SK-N-SH (cell line): ENCODE measurements around the gene SBDS. TPM values are rescaled to one million over a fixed set of nuclear protein-coding genes. Genes with fewer than 3 reads are reported as not detected.
"Not testable (repeated sequence)": the region's sequence is repeated elsewhere in the genome, so short reads cannot be mapped to it uniquely, and the experiment has no call there.

Experiments
- CTCF ChIA-PET: fragments of 300-600, 350-600 bp; formaldehyde crosslinking; extraction: SDS; loops from one replicate; lab custom pipeline; 2021; lab: Yijun Ruan, JAX
- POLR2A ChIA-PET: fragments of 350-600 bp; sonication (Branson Sonifier 250); formaldehyde crosslinking; extraction: SDS; loops from one replicate; lab custom pipeline; 2020; ENCODE audit warnings: antibody characterized with exemption, inconsistent platforms; lab: Yijun Ruan, JAX
- DNase-seq: peaks from one replicate; pipeline ENCODE4 v3.0.0; 2012
- H2AFZ ChIP-seq: fragments of 200-600 bp; sonication (generic); 2 replicates; pipeline ENCODE4 v1.8.1; 2016; ENCODE audit warnings: antibody characterized with exemption, mild to moderate bottlenecking, low read depth
- H3F3A ChIP-seq: fragments of 200-600 bp; sonication (generic); replicated peaks from 2 replicates; pipeline ENCODE3; 2016; ENCODE audit warnings: antibody characterized with exemption, mild to moderate bottlenecking; ENCODE audit not compliant: insufficient read depth
- H3K27ac ChIP-seq, 2 experiments: fragments of 200-500 bp in 1 of 2; fragments of 200-600 bp in 1 of 2; sonication (Bioruptor generic) in 1 of 2; sonication (generic), shearing (Covaris generic) in 1 of 2; 2 replicates each; pipeline versions ENCODE4 v1.5.1 to v1.6.1; 2014 to 2016; ENCODE audit warnings: low read depth in 2 of 2, inconsistent platforms in 1 of 2, low read length in 1 of 2, mild to moderate bottlenecking in 1 of 2, mixed read lengths in 1 of 2
- H3K27me3 ChIP-seq: fragments of 200-600 bp; sonication (generic), shearing (Covaris generic); 2 replicates; pipeline ENCODE4 v1.6.1; 2016; ENCODE audit warnings: mixed run types; ENCODE audit not compliant: insufficient read depth
- H3K36me3 ChIP-seq, 2 experiments: fragments of 200-500 bp in 1 of 2; fragments of 200-600 bp in 1 of 2; sonication (Bioruptor generic) in 1 of 2; sonication (generic) in 1 of 2; replicated peaks in 1 of 2; 2 replicates each; pipeline versions ENCODE3 to v1.5.1; 2014 to 2016; ENCODE audit warnings: low read length in 1 of 2, mild to moderate bottlenecking in 1 of 2; ENCODE audit not compliant: insufficient read depth in 2 of 2, control insufficient read depth in 1 of 2
- H3K4me1 ChIP-seq, 2 experiments: fragments of 200-500 bp in 1 of 2; fragments of 200-600 bp in 1 of 2; sonication (Bioruptor generic) in 1 of 2; sonication (generic), shearing (Covaris generic) in 1 of 2; 2 replicates each; pipeline versions ENCODE4 v1.5.1 to v1.6.1; 2014 to 2016; ENCODE audit warnings: low read depth in 1 of 2, low read length in 1 of 2, mixed run types in 1 of 2; ENCODE audit not compliant: insufficient read depth in 2 of 2, control insufficient read depth in 1 of 2
- H3K4me2 ChIP-seq: fragments of 200-600 bp; sonication (generic), shearing (Covaris generic); 2 replicates; pipeline ENCODE4 v1.6.1; 2017; ENCODE audit warnings: mixed run types
- H3K4me3 ChIP-seq, 2 experiments: fragments of 200-500 bp in 1 of 2; fragments of 200-600 bp in 1 of 2; sonication (Bioruptor generic) in 1 of 2; sonication (generic), shearing (Covaris generic) in 1 of 2; 2 replicates each; pipeline versions ENCODE4 v1.5.1 to v1.8.1; 2014 to 2016; ENCODE audit warnings: low read depth in 2 of 2, inconsistent platforms in 1 of 2, low read length in 1 of 2, mild to moderate bottlenecking in 1 of 2, mixed read lengths in 1 of 2, moderate library complexity in 1 of 2
- H3K79me2 ChIP-seq: fragments of 200-600 bp; sonication (generic); 2 replicates; pipeline ENCODE4 v1.8.1; 2017; ENCODE audit warnings: mild to moderate bottlenecking; ENCODE audit not compliant: insufficient read depth
- H3K9ac ChIP-seq: fragments of 200-600 bp; sonication (generic); 2 replicates; pipeline ENCODE4 v1.6.1; 2017; ENCODE audit warnings: mixed run types
- H3K9me2 ChIP-seq: fragments of 200-600 bp; sonication (generic); 2 replicates; pipeline ENCODE4 v1.6.1; 2017; ENCODE audit warnings: mixed run types
- H3K9me3 ChIP-seq: fragments of 200-600 bp; sonication (generic); 2 replicates; pipeline ENCODE4 v1.6.1; 2017; ENCODE audit warnings: mixed run types, mild to moderate bottlenecking, moderate library complexity
- H4K20me1 ChIP-seq: fragments of 200-600 bp; sonication (generic); 2 replicates; pipeline ENCODE4 v1.6.1; 2017; ENCODE audit warnings: mild to moderate bottlenecking, mixed run types; ENCODE audit not compliant: insufficient read depth
- CHD2 ChIP-seq: fragments of 150-350 bp; IDR thresholded peaks from 2 replicates; pipeline ENCODE4 v1.6.1; 2018; ENCODE audit warnings: low read length; ENCODE audit not compliant: partially characterized antibody
- ELF1 ChIP-seq: IDR thresholded peaks from 2 replicates; pipeline ENCODE4 v1.4.0; 2012
- GABPA ChIP-seq: IDR thresholded peaks from 2 replicates; pipeline ENCODE4 v1.4.0; 2012; ENCODE audit warnings: low read depth, mild to moderate bottlenecking
- MAX ChIP-seq: IDR thresholded peaks from 2 replicates; pipeline ENCODE4 v1.4.0; 2012; ENCODE audit warnings: low read depth
- MXI1 ChIP-seq: IDR thresholded peaks from 2 replicates; pipeline ENCODE4 v1.6.1; 2012; ENCODE audit warnings: mild to moderate bottlenecking, low read depth, low read length, improper control_type of control experiment
- PBX3 ChIP-seq: IDR thresholded peaks from 2 replicates; pipeline ENCODE4; 2012
- POLR2AphosphoS5 ChIP-seq: IDR thresholded peaks from 2 replicates; pipeline ENCODE4 v1.6.1; 2012; ENCODE audit warnings: low read depth, low read length
- RFX5 ChIP-seq: IDR thresholded peaks from 2 replicates; pipeline ENCODE4 v1.6.1; 2012; ENCODE audit warnings: mild to moderate bottlenecking, improper control_type of control experiment, low read length
- TAF1 ChIP-seq: IDR thresholded peaks from 2 replicates; pipeline ENCODE4 v1.6.1; 2012; ENCODE audit warnings: low read depth, mild to moderate bottlenecking, low read length, moderate library complexity, borderline replicate concordance
- YY1 ChIP-seq: IDR thresholded peaks from 2 replicates; pipeline ENCODE4 v1.4.0; 2012; ENCODE audit warnings: low read depth, mild to moderate bottlenecking
- WGBS: methylation state at CpG from one replicate; pipeline ENCODE4 v1.1.6; 2017; ENCODE audit warnings: low lambda C conversion rate; 5-methylcytosine and 5-hydroxymethylcytosine counted together
- polyA plus RNA-seq, 3 experiments: library from polyadenylated mRNA; depleted of rRNA; stranded (reverse); fragments of >200 nt; gene quantifications; 2 replicates each; pipeline ENCODE4 v1.2.3, GENCODE V29; 2012
- TF ChIP-seq, protein P1 (sequence below): fragments of 150-350 bp; IDR thresholded peaks from 2 replicates; pipeline ENCODE4 v1.6.1; 2016; ENCODE audit warnings: mild to moderate bottlenecking, low read depth, low read length
- TF ChIP-seq, protein P2 (sequence below): IDR thresholded peaks from 2 replicates; pipeline ENCODE4 v1.4.0; 2012; ENCODE audit warnings: low read depth, borderline replicate concordance

SBDS gene
- polyA plus RNA-seq, 1 of the 3 experiments (the other 2 are of a cell fraction) = 49.5 TPM

GRCh38 chr7:66996444-66997191 lies 1.2 kb upstream of the SBDS start, which contains the start of gene TYW1:
TSS of gene TYW1 (plus strand) at chr7:66996833. CDS start at chr7:66996979, 146 bp downstream.
- TF ChIP-seq CHD2 = peak; percentile 95
- peak; percentile 74 for TF ChIP-seq GABPA
- peak; percentile 96 for TF ChIP-seq YY1
- TF ChIP-seq PBX3 = peak; percentile 99
- TF ChIP-seq, protein P1, sequence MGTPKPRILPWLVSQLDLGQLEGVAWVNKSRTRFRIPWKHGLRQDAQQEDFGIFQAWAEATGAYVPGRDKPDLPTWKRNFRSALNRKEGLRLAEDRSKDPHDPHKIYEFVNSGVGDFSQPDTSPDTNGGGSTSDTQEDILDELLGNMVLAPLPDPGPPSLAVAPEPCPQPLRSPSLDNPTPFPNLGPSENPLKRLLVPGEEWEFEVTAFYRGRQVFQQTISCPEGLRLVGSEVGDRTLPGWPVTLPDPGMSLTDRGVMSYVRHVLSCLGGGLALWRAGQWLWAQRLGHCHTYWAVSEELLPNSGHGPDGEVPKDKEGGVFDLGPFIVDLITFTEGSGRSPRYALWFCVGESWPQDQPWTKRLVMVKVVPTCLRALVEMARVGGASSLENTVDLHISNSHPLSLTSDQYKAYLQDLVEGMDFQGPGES = peak; percentile 56; the same call in 1 of the 2 replicates
- peak; percentile 70 for TF ChIP-seq ELF1
- TF ChIP-seq MXI1 = peak; percentile 97
- peak; percentile 81 for TF ChIP-seq POLR2AphosphoS5
- peak; percentile 60; the same call in 1 of the 2 replicates for TF ChIP-seq RFX5
- peak; percentile 74 for TF ChIP-seq TAF1
- TF ChIP-seq, protein P2, sequence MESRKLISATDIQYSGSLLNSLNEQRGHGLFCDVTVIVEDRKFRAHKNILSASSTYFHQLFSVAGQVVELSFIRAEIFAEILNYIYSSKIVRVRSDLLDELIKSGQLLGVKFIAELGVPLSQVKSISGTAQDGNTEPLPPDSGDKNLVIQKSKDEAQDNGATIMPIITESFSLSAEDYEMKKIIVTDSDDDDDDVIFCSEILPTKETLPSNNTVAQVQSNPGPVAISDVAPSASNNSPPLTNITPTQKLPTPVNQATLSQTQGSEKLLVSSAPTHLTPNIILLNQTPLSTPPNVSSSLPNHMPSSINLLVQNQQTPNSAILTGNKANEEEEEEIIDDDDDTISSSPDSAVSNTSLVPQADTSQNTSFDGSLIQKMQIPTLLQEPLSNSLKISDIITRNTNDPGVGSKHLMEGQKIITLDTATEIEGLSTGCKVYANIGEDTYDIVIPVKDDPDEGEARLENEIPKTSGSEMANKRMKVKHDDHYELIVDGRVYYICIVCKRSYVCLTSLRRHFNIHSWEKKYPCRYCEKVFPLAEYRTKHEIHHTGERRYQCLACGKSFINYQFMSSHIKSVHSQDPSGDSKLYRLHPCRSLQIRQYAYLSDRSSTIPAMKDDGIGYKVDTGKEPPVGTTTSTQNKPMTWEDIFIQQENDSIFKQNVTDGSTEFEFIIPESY = peak; percentile 72; the same call in 1 of the 2 replicates
- peak; percentile 66 for TF ChIP-seq MAX
- Histone ChIP-seq H3F3A (peaks cover 26% of the 10 kb centered on the region), H3K27ac (peak within 1 kb of the TSS; percentile 74 to 86), H3K79me2 (peaks cover 50% of the 10 kb centered on the region), H3K4me3 (peak within 1 kb of the TSS; percentile 82 to 84), H3K36me3 (peaks cover 16 to 22% of the 10 kb centered on the region in 2 experiments), H3K9ac (peak within 1 kb of the TSS; percentile 73), H3K4me2 (peak within 1 kb of the TSS; percentile 71), H2AFZ (peak within 1 kb of the TSS; percentile 98)
- H3K27me3 ChIP-seq, POLR2A ChIA-PET, H3K9me3 ChIP-seq, H4K20me1 ChIP-seq, H3K9me2 ChIP-seq, CTCF ChIA-PET, H3K4me1 ChIP-seq: not testable (repeated sequence)
- DNase-seq = peak; percentile 82
- under 1% methylated on average over 40 of the region's 44 CpGs for WGBS
